ENCODE results near the gene MYOM1. TPM values are rescaled to one million over a fixed set of nuclear protein-coding genes. Genes with fewer than 3 reads are reported as not detected.

Gene MYOM1
- total RNA-seq, 1 donor from 2014 or later = 1.1 TPM

DNA sequence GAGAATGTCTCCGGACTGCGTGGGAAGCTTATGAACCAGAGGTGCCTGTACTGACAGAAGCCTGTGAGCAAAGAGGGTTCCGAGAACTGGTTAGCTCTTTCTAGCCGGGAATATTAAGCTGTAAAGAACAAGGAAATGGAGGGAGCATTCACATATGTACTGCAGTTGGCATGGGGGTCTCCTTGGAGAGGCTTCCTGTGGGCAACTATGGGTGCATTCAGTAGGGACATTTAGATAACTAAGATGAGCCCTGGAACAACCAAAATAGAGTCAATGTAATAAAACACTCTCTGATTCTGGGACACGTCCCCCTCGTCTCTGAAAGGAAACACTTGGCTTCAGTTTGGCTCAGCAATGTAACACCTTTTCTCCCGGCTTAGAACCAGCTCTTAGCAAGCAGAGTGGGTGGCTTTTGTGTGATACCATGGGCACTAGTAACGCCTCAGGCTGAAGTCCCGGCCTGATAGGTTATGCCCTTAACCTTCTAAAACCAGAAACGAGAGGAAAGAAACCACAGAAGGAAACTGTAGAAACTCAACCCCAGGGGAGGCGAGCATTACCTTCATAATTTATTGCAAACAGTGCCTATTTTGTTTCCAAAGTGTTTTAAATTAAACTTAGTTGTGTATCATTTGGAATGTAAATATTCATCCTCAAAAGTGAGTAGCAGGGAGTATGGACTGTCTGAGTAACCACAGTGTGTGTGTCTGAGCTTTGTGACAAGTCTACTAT is 158.0 kb downstream of the MYOM1 start:
- DNase-seq (ENCODE audit: low spot score, unreplicated experiment) = no peak
- TF ChIP-seq, protein P1, sequence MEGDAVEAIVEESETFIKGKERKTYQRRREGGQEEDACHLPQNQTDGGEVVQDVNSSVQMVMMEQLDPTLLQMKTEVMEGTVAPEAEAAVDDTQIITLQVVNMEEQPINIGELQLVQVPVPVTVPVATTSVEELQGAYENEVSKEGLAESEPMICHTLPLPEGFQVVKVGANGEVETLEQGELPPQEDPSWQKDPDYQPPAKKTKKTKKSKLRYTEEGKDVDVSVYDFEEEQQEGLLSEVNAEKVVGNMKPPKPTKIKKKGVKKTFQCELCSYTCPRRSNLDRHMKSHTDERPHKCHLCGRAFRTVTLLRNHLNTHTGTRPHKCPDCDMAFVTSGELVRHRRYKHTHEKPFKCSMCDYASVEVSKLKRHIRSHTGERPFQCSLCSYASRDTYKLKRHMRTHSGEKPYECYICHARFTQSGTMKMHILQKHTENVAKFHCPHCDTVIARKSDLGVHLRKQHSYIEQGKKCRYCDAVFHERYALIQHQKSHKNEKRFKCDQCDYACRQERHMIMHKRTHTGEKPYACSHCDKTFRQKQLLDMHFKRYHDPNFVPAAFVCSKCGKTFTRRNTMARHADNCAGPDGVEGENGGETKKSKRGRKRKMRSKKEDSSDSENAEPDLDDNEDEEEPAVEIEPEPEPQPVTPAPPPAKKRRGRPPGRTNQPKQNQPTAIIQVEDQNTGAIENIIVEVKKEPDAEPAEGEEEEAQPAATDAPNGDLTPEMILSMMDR (IDR thresholded peaks at IDR 0.05; ENCODE audit: unreplicated experiment) = no peak
- Mint-ChIP-seq H3K27me3 (no peaks in the 10 kb centered on the region), H3K36me3 (ENCODE audit: insufficient read depth) (no peaks in the 10 kb centered on the region), H3K9me3 (ENCODE audit: low read depth) (no peaks in the 10 kb centered on the region), H3K4me3 (ENCODE audit: low read depth) (no peak overlapping the region), H3K27ac (no peak overlapping the region), H3K4me1 (ENCODE audit: low read depth) (peaks cover 7% of the 10 kb centered on the region)

GRCh38 chr18:3060667-3061580 is 158.8 kb downstream of the MYOM1 start:
- H3K9me3 Mint-ChIP-seq (ENCODE audit: low read depth) = no peaks in the 10 kb centered on the region
- no peak for DNase-seq (ENCODE audit: low spot score, unreplicated experiment)
- no peak overlapping the region for H3K4me3 Mint-ChIP-seq (ENCODE audit: low read depth)
- no peaks in the 10 kb centered on the region for H3K36me3 Mint-ChIP-seq (ENCODE audit: insufficient read depth)
- TF ChIP-seq, protein P1 (IDR thresholded peaks at IDR 0.05; ENCODE audit: unreplicated experiment) = no peak
- no peaks in the 10 kb centered on the region for H3K27me3 Mint-ChIP-seq
- H3K27ac Mint-ChIP-seq = no peak overlapping the region
- H3K4me1 Mint-ChIP-seq (ENCODE audit: low read depth) = peaks cover 7% of the 10 kb centered on the region

GRCh38 chr18:3059272-3059671 is 160.5 kb downstream of the MYOM1 start:
- Mint-ChIP-seq H3K9me3 (ENCODE audit: low read depth) (peaks cover 2% of the 10 kb centered on the region), H3K4me3 (ENCODE audit: low read depth) (no peak overlapping the region), H3K4me1 (ENCODE audit: low read depth) (peaks cover 7% of the 10 kb centered on the region), H3K27me3 (no peaks in the 10 kb centered on the region), H3K36me3 (ENCODE audit: insufficient read depth) (peaks cover 1% of the 10 kb centered on the region), H3K27ac (no peak overlapping the region)
- no peak for DNase-seq (ENCODE audit: low spot score, unreplicated experiment)
- TF ChIP-seq, protein P1 (IDR thresholded peaks at IDR 0.05; ENCODE audit: unreplicated experiment) = no peak

- no peak for DNase-seq (ENCODE audit: low spot score, unreplicated experiment)
- H3K27ac Mint-ChIP-seq = no peak overlapping the region
- peaks cover 6% of the 10 kb centered on the region for H3K9me3 Mint-ChIP-seq (ENCODE audit: low read depth)
- H3K4me3 Mint-ChIP-seq (ENCODE audit: low read depth) = no peak overlapping the region
- peaks cover 4% of the 10 kb centered on the region for H3K36me3 Mint-ChIP-seq (ENCODE audit: insufficient read depth)
- no peaks in the 10 kb centered on the region for H3K27me3 Mint-ChIP-seq
- peaks cover 7% of the 10 kb centered on the region for H3K4me1 Mint-ChIP-seq (ENCODE audit: low read depth)
- TF ChIP-seq, protein P1 (IDR thresholded peaks at IDR 0.05; ENCODE audit: unreplicated experiment) = no peak
These were observed 161.2 kb downstream of the MYOM1 start for GRCh38 chr18:3058328-3059191.

DNA sequence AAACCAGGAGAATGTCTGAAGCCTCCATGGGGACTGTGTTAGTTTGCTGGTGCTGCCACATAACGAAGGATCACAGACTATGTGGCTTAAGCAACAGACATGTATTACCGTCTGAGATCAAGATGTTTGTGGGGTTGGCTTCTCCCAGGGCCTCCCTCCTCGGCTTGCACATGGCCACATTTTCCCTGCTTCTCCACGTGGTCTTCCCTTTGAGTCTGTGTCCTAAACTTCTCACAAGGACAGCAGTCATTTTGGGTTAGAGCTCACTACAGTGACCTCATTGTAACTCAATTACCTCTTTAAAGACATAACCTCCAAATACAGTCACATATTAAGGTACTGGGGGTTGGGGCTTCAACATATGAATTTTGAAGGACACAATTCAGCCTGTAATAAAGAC is 162.2 kb downstream of the MYOM1 start:
- Mint-ChIP-seq H3K4me3 (ENCODE audit: low read depth) (no peak overlapping the region), H3K36me3 (ENCODE audit: insufficient read depth) (peaks cover 9% of the 10 kb centered on the region), H3K27me3 (no peaks in the 10 kb centered on the region), H3K4me1 (ENCODE audit: low read depth) (peaks cover 3% of the 10 kb centered on the region), H3K27ac (no peak overlapping the region), H3K9me3 (ENCODE audit: low read depth) (peaks cover 13% of the 10 kb centered on the region)
- TF ChIP-seq, protein P1 (IDR thresholded peaks at IDR 0.05; ENCODE audit: unreplicated experiment) = no peak
- DNase-seq (ENCODE audit: low spot score, unreplicated experiment) = no peak

Measured in progenitor cell of endocrine pancreas (in vitro differentiated cells).